K562 treated with DMSO at 1 percent for 24 hours (cell line): Measurements from ENCODE around the gene CCDC120. TPM values are rescaled to one million over a fixed set of nuclear protein-coding genes. Genes with fewer than 3 reads are reported as not detected.

ENCODE experiments used
- total RNA-seq: library from RNA; unstranded; fragments of 300-600 nt; gene quantifications from 2 replicates; pipeline ENCODE4 v1.2.3, GENCODE V29; 2022; ENCODE audit warnings: low read depth; ENCODE audit not compliant: insufficient read depth

CCDC120 gene
- total RNA-seq, result 7.4 and 7.9 TPM in 2 replicates

GRCh38 chrX:49058794-49059193, at the start of gene CCDC120:
Gene CCDC120, plus strand, starts transcription at chrX:49058999. Its CDS starts 3,043 bp downstream, at chrX:49062042.

DNA sequence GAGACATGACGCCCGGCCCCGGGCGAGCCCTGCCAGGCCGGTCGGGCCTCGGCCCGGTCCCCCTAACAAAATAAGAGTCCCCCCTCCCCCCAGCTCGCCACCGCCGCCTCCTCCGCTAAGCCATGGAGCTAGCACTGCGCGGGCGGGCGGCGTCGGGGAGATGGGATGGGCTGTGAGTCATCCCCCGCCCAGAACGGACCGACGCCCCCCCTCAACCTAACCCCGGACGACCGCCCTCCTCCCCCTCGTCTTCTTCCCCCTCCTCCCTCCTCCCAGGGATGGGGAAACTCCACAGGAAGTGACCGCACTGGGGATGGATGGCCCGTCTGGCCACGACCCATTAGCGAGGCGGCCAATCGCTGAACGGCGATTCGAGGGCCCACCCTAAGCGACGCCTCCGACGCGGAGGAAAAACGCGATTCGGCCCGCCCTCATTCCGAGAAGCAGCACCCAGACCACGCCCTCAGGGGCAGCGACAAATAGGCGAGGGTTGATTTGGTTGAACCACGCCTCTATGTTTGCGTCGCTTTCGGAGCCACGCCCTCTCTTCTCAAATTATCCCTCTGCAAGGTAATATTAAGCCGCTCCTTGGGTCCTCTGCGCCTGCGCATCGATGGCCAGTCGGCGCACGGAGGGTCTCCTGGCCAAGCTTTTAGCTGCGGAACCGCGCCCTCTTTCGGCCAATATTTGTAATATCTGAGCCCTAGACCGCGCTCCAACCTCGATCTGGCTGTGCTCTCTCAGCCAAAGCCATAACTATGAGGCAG, 15.4 kb upstream of the CCDC120 start, which contains the start of gene TFE3:
TFE3 (minus strand) TSS at position 138 of the 767 bp plus-strand sequence; CDS start at position 7, 131 bp downstream.

DNA sequence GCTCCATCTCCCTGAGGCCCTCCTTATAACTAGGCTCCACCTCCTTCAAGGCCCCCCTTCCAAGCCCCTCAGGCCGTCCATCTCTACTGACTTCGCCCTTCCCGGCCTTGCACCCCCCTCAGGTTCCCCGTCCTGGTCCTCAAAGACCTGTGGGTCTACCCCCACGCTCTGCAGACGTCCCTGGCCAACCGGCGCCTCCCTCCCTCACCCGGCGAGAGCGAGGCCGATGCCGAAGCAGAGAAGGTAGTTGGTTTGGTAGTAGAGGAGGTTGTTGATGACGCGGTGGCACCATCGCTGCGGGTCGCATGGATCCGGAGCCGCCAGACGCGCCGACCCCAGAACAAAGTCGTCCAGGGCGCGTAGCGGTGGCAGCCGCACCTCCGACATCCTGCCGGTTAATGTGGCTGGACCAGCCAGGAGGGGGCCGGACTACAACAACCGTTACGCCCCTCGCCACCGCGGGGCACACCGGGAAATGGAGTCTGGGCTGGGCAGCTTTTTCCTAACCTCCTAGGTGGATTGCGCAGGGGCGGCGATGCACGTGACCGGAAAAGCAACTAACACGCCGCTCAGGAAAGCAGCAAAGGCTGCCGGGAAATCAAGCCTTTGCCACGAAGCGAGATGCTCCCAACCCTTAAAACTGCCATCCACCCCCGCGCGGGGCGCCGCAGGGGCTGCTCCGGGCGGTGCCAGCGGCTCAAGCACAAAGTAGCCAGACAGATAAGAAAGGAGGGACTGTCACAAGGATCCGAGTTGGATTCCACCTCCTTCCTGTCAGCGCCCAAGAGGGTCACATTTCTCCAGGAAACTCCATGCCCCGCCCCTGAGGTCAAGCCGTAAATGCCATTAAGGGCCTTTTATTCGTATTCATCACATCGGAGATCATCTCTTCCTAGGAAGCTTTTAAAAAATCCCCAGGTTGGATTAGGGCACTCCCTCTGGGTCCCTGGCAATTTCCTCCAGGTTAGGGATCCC, 15.1 kb downstream of the CCDC120 start, which contains the start of gene PRAF2:
PRAF2 (minus strand) TSS at position 402 of the 975 bp plus-strand sequence; CDS start at position 387, 15 bp downstream.

GRCh38 chrX:49079489-49080428, 21.0 kb downstream of the CCDC120 start, which contains the start of gene WDR45:
Gene WDR45, minus strand, starts transcription at chrX:49079887. Its CDS starts 1,792 bp downstream, at chrX:49078095.

Other genes starting within 250 kb of the CCDC120 start
- gene ERAS, start 232.5 kb upstream of the CCDC120 start, total RNA-seq, result 0.47 TPM in 1 of 2 replicates, not detected in the other
- gene PCSK1N, start 223.4 kb upstream of the CCDC120 start, total RNA-seq, result 0.83 and 1.0 TPM in 2 replicates
- 291 and 301 TPM in 2 replicates for gene TIMM17B, start 161.2 kb upstream of the CCDC120 start, total RNA-seq
- gene PQBP1, start 161.1 kb upstream of the CCDC120 start, total RNA-seq, result 255 and 262 TPM in 2 replicates
- 46.8 and 64.8 TPM in 2 replicates for gene SLC35A2, start 147.4 kb upstream of the CCDC120 start, total RNA-seq
- gene PIM2, start 140.0 kb upstream of the CCDC120 start, total RNA-seq, result 235 and 254 TPM in 2 replicates
- gene OTUD5, start 101.4 kb upstream of the CCDC120 start, total RNA-seq, result 98.8 and 105 TPM in 2 replicates
- gene KCND1, start 87.2 kb upstream of the CCDC120 start, total RNA-seq, result 4.6 and 5.6 TPM in 2 replicates
- 36.8 and 37.5 TPM in 2 replicates for gene GRIPAP1, start 56.7 kb upstream of the CCDC120 start, total RNA-seq
- 51.1 and 52.9 TPM in 2 replicates for gene TFE3, start 15.6 kb upstream of the CCDC120 start, total RNA-seq
- gene PRAF2, start 15.0 kb downstream of the CCDC120 start, total RNA-seq, result 4.7 and 6.1 TPM in 2 replicates
- gene WDR45, start 20.9 kb downstream of the CCDC120 start, total RNA-seq, result 119 and 121 TPM in 2 replicates
- gene GPKOW, start 64.7 kb downstream of the CCDC120 start, total RNA-seq, result 51.0 and 57.4 TPM in 2 replicates
- 3.8 and 4.0 TPM in 2 replicates for gene MAGIX, start 103.8 kb downstream of the CCDC120 start, total RNA-seq
- gene PLP2, start 112.9 kb downstream of the CCDC120 start, total RNA-seq, result 185 and 190 TPM in 2 replicates
- 40.0 and 41.6 TPM in 2 replicates for gene PRICKLE3, start 127.4 kb downstream of the CCDC120 start, total RNA-seq
- 0.41 and 1.2 TPM in 2 replicates for gene SYP, start 141.2 kb downstream of the CCDC120 start, total RNA-seq
- gene CACNA1F, start 174.3 kb downstream of the CCDC120 start, total RNA-seq, result 0.09 and 0.19 TPM in 2 replicates
- 31.9 and 34.0 TPM in 2 replicates for gene CCDC22, start 176.5 kb downstream of the CCDC120 start, total RNA-seq
- gene FOXP3, start 205.7 kb downstream of the CCDC120 start, total RNA-seq, result 0.22 and 0.63 TPM in 2 replicates
- 2.8 and 3.7 TPM in 2 replicates for gene PPP1R3F, start 210.8 kb downstream of the CCDC120 start, total RNA-seq
- not detected in 2 replicates for gene GAGE10, start 244.6 kb downstream of the CCDC120 start, total RNA-seq